H9 (cell line): Measurements from ENCODE around the gene APLF. TPM values are rescaled to one million over a fixed set of nuclear protein-coding genes. Genes with fewer than 3 reads are reported as not detected.

Experiments
- DNase-seq: peaks from one replicate; pipeline ENCODE4 v3.0.0-alpha.2; 2017
- H2AFZ ChIP-seq: one replicate; pipeline ENCODE4 v1.6.1; 2013; ENCODE audit warnings: mild to moderate bottlenecking, low read length, control low read depth, moderate library complexity
- H2AK5ac ChIP-seq: 2 replicates; pipeline ENCODE4 v1.6.1; 2013; ENCODE audit warnings: low read length, control low read depth, mixed read lengths; ENCODE audit not compliant: insufficient read length
- H2BK120ac ChIP-seq: one replicate; pipeline ENCODE4 v1.6.1; 2013; ENCODE audit warnings: low read depth, mild to moderate bottlenecking, low read length, control low read depth, inconsistent platforms; ENCODE audit not compliant: poor library complexity, severe bottlenecking
- H2BK12ac ChIP-seq: 2 replicates; pipeline ENCODE4 v1.6.1; 2013; ENCODE audit warnings: low read length, control low read depth, mixed read lengths, low read depth; ENCODE audit not compliant: insufficient read length
- H2BK15ac ChIP-seq: 2 replicates; pipeline ENCODE4 v1.6.1; 2013; ENCODE audit warnings: low read depth, low read length, control low read depth
- H2BK20ac ChIP-seq: one replicate; pipeline ENCODE4 v1.6.1; 2013; ENCODE audit warnings: low read depth, mild to moderate bottlenecking, low read length, control low read depth, inconsistent platforms; ENCODE audit not compliant: poor library complexity, severe bottlenecking
- H2BK5ac ChIP-seq: 2 replicates; pipeline ENCODE4 v1.6.1; 2013; ENCODE audit warnings: low read length, control low read depth, mixed read lengths; ENCODE audit not compliant: insufficient read length
- H3K14ac ChIP-seq: 2 replicates; pipeline ENCODE4 v1.6.1; 2013; ENCODE audit warnings: low read length, control low read depth; ENCODE audit not compliant: insufficient read depth
- H3K18ac ChIP-seq: 2 replicates; pipeline ENCODE4 v1.6.1; 2013; ENCODE audit warnings: low read depth, mild to moderate bottlenecking, mixed read lengths, low read length, control low read depth; ENCODE audit not compliant: insufficient read length
- H3K23ac ChIP-seq: 2 replicates; pipeline ENCODE4 v1.6.1; 2013; ENCODE audit warnings: low read length, control low read depth, mixed read lengths, low read depth; ENCODE audit not compliant: insufficient read length
- H3K23me2 ChIP-seq: 2 replicates; pipeline ENCODE4 v1.6.1; 2013; ENCODE audit warnings: low read depth, mild to moderate bottlenecking, mixed read lengths, low read length, control low read depth; ENCODE audit not compliant: insufficient read length, poor library complexity, severe bottlenecking
- H3K27ac ChIP-seq: 2 replicates; pipeline ENCODE4 v1.5.1; 2013; ENCODE audit warnings: low read length, control low read depth, mixed read lengths, low read depth; ENCODE audit not compliant: insufficient read length
- H3K27me3 ChIP-seq: 2 replicates; pipeline ENCODE4 v1.6.1; 2013; ENCODE audit warnings: low read length, control low read depth, inconsistent platforms; ENCODE audit not compliant: insufficient read depth
- H3K4ac ChIP-seq: 2 replicates; pipeline ENCODE4 v1.6.1; 2013; ENCODE audit warnings: low read depth, mild to moderate bottlenecking, control low read depth, inconsistent platforms, low read length, moderate library complexity
- H3K4me1 ChIP-seq: 2 replicates; pipeline ENCODE4 v1.6.1; 2013; ENCODE audit warnings: low read length, control low read depth, inconsistent platforms; ENCODE audit not compliant: insufficient read depth
- H3K4me2 ChIP-seq: 2 replicates; pipeline ENCODE4 v1.6.1; 2013; ENCODE audit warnings: low read length, control low read depth, mixed read lengths; ENCODE audit not compliant: insufficient read length, insufficient read depth
- H3K56ac ChIP-seq: 2 replicates; pipeline ENCODE4 v1.6.1; 2013; ENCODE audit warnings: low read depth, mild to moderate bottlenecking, mixed read lengths, low read length, control low read depth; ENCODE audit not compliant: insufficient read length
- H3K79me1 ChIP-seq: 2 replicates; pipeline ENCODE4 v1.6.1; 2013; ENCODE audit warnings: low read depth, mild to moderate bottlenecking, moderate library complexity, low read length, control low read depth, inconsistent platforms; ENCODE audit not compliant: insufficient read depth, poor library complexity, severe bottlenecking
- H3K79me2 ChIP-seq: 2 replicates; pipeline ENCODE4 v1.6.1; 2013; ENCODE audit warnings: low read length, control low read depth, inconsistent platforms; ENCODE audit not compliant: insufficient read depth
- H3K9ac ChIP-seq: 2 replicates; pipeline ENCODE4 v1.6.1; 2013; ENCODE audit warnings: low read length, control low read depth, mixed read lengths; ENCODE audit not compliant: insufficient read length; ENCODE audit errors: extremely low read depth
- H3K9me3 ChIP-seq: one replicate; pipeline ENCODE4 v1.6.1; 2013; ENCODE audit warnings: low read depth, low read length, inconsistent platforms; ENCODE audit not compliant: control insufficient read depth
- H3T11ph ChIP-seq: one replicate; pipeline ENCODE4 v1.6.1; 2013; ENCODE audit warnings: mild to moderate bottlenecking, low read length, control low read depth, inconsistent platforms
- H4K20me1 ChIP-seq: one replicate; pipeline ENCODE4 v1.6.1; 2013; ENCODE audit not compliant: control insufficient read depth, insufficient read length, insufficient read depth
- H4K5ac ChIP-seq: 2 replicates; pipeline ENCODE4 v1.6.1; 2013; ENCODE audit warnings: low read depth, mild to moderate bottlenecking, mixed read lengths, low read length, control low read depth; ENCODE audit not compliant: insufficient read length
- H4K8ac ChIP-seq: replicated peaks from 2 replicates; pipeline ENCODE4 v1.6.1; 2013; ENCODE audit warnings: low read length, control low read depth, mixed read lengths, low read depth; ENCODE audit not compliant: insufficient read length
- H4K91ac ChIP-seq: 2 replicates; pipeline ENCODE4 v1.6.1; 2013; ENCODE audit warnings: low read depth, mild to moderate bottlenecking, moderate library complexity, mixed read lengths, low read length, control low read depth; ENCODE audit not compliant: insufficient read length
- H3K27ac Mint-ChIP-seq, 3 experiments: 2 replicates in 2 of 3; 3 replicates in 1 of 3; pipeline ENCODE4 v1.8.0; 2020 to 2021; ENCODE audit warnings: mixed read lengths in 3 of 3, mild to moderate bottlenecking in 1 of 3, moderate library complexity in 1 of 3
- H3K27me3 Mint-ChIP-seq: 2 replicates; pipeline ENCODE4 v1.8.0; 2021; ENCODE audit warnings: low read depth, mild to moderate bottlenecking, moderate library complexity, mixed read lengths
- H3K36me3 Mint-ChIP-seq, 3 experiments: 2 replicates in 2 of 3; 3 replicates in 1 of 3; pipeline ENCODE4 v1.8.0; 2020 to 2021; ENCODE audit warnings: low read depth in 3 of 3, mixed read lengths in 3 of 3; ENCODE audit not compliant: insufficient read depth in 1 of 3
- H3K4me1 Mint-ChIP-seq, 2 experiments: 2 replicates each; pipeline ENCODE4 v1.8.0; 2020; ENCODE audit warnings: mixed read lengths in 2 of 2
- H3K4me3 Mint-ChIP-seq, 2 experiments: 2 replicates in 1 of 2; 3 replicates in 1 of 2; pipeline ENCODE4 v1.8.0; 2020 to 2021; ENCODE audit warnings: mild to moderate bottlenecking in 2 of 2, mixed read lengths in 2 of 2, moderate library complexity in 1 of 2
- H3K9me3 Mint-ChIP-seq, 2 experiments: 2 replicates in 1 of 2; 3 replicates in 1 of 2; pipeline ENCODE4 v1.8.0; 2020; ENCODE audit warnings: mild to moderate bottlenecking in 2 of 2, mixed read lengths in 2 of 2, moderate library complexity in 1 of 2
- WGBS: extraction: QIAGEN DNeasy Blood & Tissue Kit; methylation state at CpG from one replicate; pipeline ENCODE4 v1.1.7; 2013; ENCODE audit warnings: missing lambda C conversion rate, low lambda C conversion rate, mixed read lengths; ENCODE audit not compliant: insufficient read length; ENCODE audit errors: extremely low coverage; 5-methylcytosine and 5-hydroxymethylcytosine counted together
- total RNA-seq: library from RNA; stranded (reverse); gene quantifications from 2 replicates; pipeline ENCODE4 v1.2.1, GENCODE V29; 2021
- TF ChIP-seq, protein P1 (sequence below): fragments of 200-600 bp; sonication (generic); conservative IDR thresholded peaks from 3 replicates; pipeline ENCODE4 v1.8.0; 2021; ENCODE audit warnings: antibody characterized with exemption, mild to moderate bottlenecking

The APLF gene
- total RNA-seq, 1 experiment from 2014 or later: 3.7 TPM

DNA sequence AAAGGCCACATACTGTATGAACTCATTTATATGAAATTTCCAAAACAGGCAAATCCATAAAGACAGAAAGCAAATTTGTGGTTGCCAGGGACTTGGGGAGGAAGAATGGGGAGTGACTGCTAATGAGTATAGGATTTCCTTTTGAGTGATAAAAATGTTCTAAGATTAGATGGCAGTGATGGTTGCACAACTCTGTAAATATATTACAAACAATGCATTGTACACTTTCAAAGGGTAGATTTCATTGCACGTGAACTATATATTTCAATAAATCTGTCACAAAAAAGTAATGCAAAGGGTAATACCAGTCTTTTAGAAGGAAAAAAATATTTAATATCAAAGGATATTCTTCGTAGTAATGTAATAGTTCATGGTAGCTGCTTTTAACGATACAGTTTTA lies 112.3 kb downstream of the APLF start:
- Histone ChIP-seq H3K56ac (no peak overlapping the region), H2BK15ac (no peak overlapping the region), H2BK5ac (no peak overlapping the region), H3K79me1 (no peaks in the 10 kb centered on the region), H3K9me3 (no peaks in the 10 kb centered on the region), H4K5ac (no peak overlapping the region), H3T11ph (no peak overlapping the region), H2BK12ac (no peak overlapping the region), H2BK120ac (no peak overlapping the region), H3K18ac (no peak overlapping the region), H4K8ac (no peak overlapping the region), H3K79me2 (no peaks in the 10 kb centered on the region), H3K4ac (no peak overlapping the region), H3K23me2 (no peaks in the 10 kb centered on the region), H3K4me2 (no peak overlapping the region), H3K14ac (no peak overlapping the region), H3K4me1 (no peaks in the 10 kb centered on the region), H3K27ac (no peak overlapping the region), H2AFZ (no peak overlapping the region), H4K91ac (no peak overlapping the region), H2AK5ac (no peak overlapping the region), H4K20me1 (no peaks in the 10 kb centered on the region), H2BK20ac (no peak overlapping the region), H3K27me3 (no peaks in the 10 kb centered on the region), H3K23ac (no peak overlapping the region), H3K9ac (no peak overlapping the region)
- Mint-ChIP-seq H3K9me3 (no peaks in the 10 kb centered on the region), H3K36me3 (peaks cover 0 to 5% (median 0%) of the 10 kb centered on the region in 3 experiments; a peak in 1 of 7 replicates), H3K4me1 (no peaks in the 10 kb centered on the region), H3K27ac (no peak overlapping the region), H3K4me3 (no peak overlapping the region), H3K27me3 (no peaks in the 10 kb centered on the region)
- TF ChIP-seq, protein P1, sequence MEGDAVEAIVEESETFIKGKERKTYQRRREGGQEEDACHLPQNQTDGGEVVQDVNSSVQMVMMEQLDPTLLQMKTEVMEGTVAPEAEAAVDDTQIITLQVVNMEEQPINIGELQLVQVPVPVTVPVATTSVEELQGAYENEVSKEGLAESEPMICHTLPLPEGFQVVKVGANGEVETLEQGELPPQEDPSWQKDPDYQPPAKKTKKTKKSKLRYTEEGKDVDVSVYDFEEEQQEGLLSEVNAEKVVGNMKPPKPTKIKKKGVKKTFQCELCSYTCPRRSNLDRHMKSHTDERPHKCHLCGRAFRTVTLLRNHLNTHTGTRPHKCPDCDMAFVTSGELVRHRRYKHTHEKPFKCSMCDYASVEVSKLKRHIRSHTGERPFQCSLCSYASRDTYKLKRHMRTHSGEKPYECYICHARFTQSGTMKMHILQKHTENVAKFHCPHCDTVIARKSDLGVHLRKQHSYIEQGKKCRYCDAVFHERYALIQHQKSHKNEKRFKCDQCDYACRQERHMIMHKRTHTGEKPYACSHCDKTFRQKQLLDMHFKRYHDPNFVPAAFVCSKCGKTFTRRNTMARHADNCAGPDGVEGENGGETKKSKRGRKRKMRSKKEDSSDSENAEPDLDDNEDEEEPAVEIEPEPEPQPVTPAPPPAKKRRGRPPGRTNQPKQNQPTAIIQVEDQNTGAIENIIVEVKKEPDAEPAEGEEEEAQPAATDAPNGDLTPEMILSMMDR: no peak
- no CpG with 5 or more reads among the region's 3 CpGs for WGBS
- DNase-seq: no peak
